PFSK-1 (cell line): Measurements from ENCODE around the gene C9orf72.

Experiments used
- FOXP2 ChIP-seq: optimal IDR thresholded peaks from 2 replicates; pipeline ENCODE3; 2011; ENCODE audit warnings: borderline replicate concordance, control low read depth, inconsistent platforms; ENCODE audit not compliant: insufficient read depth; ENCODE audit errors: extremely low read length, extremely low read depth
- POLR2AphosphoS5 ChIP-seq: IDR thresholded peaks from 2 replicates; pipeline ENCODE4 v1.6.1; 2012; ENCODE audit warnings: low read depth, mild to moderate bottlenecking, control low read depth, low read length, moderate library complexity
- REST ChIP-seq, 2 experiments: IDR thresholded peaks; 2 replicates each; pipeline versions ENCODE4 v1.6.1 to v1.8.0; 2011 to 2012; ENCODE audit warnings: low read depth in 2 of 2, low read length in 2 of 2, control low read depth in 1 of 2, inconsistent platforms in 1 of 2, mild to moderate bottlenecking in 1 of 2, moderate library complexity in 1 of 2; ENCODE audit not compliant: insufficient read depth in 1 of 2
- SIN3A ChIP-seq: IDR thresholded peaks from 2 replicates; pipeline ENCODE4 v1.6.1; 2012; ENCODE audit warnings: mild to moderate bottlenecking, low read length, moderate library complexity, borderline replicate concordance; ENCODE audit not compliant: insufficient read depth
- TAF1 ChIP-seq: IDR thresholded peaks from 2 replicates; pipeline ENCODE4 v1.6.1; 2012; ENCODE audit warnings: low read length, control low read depth, borderline replicate concordance; ENCODE audit not compliant: insufficient read depth

Gene C9orf72

GRCh38 chr9:27569406-27569805 is 3.9 kb downstream of the C9orf72 start:
- TF ChIP-seq POLR2AphosphoS5 (no peak), FOXP2 (no peak), TAF1 (no peak), SIN3A (no peak), REST (IDR thresholded peaks at IDR 0.05; ENCODE audit: insufficient read depth in 1 of 2, low read depth in 2 of 2, low read length in 2 of 2) (no peak)

GRCh38 chr9:27566118-27566517 is 7.2 kb downstream of the C9orf72 start:
- no peak for TF ChIP-seq POLR2AphosphoS5
- no peak for TF ChIP-seq FOXP2
- no peak for TF ChIP-seq REST (IDR thresholded peaks at IDR 0.05; ENCODE audit: insufficient read depth in 1 of 2, low read depth in 2 of 2, low read length in 2 of 2)
- no peak for TF ChIP-seq TAF1
- no peak for TF ChIP-seq SIN3A

GRCh38 chr9:27565696-27566095 is 7.6 kb downstream of the C9orf72 start:
- TF ChIP-seq SIN3A (no peak), REST (IDR thresholded peaks at IDR 0.05; ENCODE audit: insufficient read depth in 1 of 2, low read depth in 2 of 2, low read length in 2 of 2) (no peak), TAF1 (no peak), FOXP2 (no peak), POLR2AphosphoS5 (no peak)

- TF ChIP-seq FOXP2 (no peak), REST (IDR thresholded peaks at IDR 0.05; ENCODE audit: insufficient read depth in 1 of 2, low read depth in 2 of 2, low read length in 2 of 2) (no peak), SIN3A (no peak), POLR2AphosphoS5 (no peak), TAF1 (no peak)
Measured at GRCh38 chr9:27564670-27565069, 8.6 kb downstream of the C9orf72 start.

- TF ChIP-seq SIN3A (no peak), POLR2AphosphoS5 (no peak), TAF1 (no peak), FOXP2 (no peak), REST (IDR thresholded peaks at IDR 0.05; ENCODE audit: insufficient read depth in 1 of 2, low read depth in 2 of 2, low read length in 2 of 2) (no peak)
Measured at GRCh38 chr9:27563738-27564430, 9.4 kb downstream of the C9orf72 start.
